Activated gamma-delta T cell treated with anti-CD3 and anti-CD28 coated beads, Interleukin-2, amount 50 U/mL, for 16 hours (primary cell): ENCODE measurements around the gene DSCAML1.
A peak's percentile ranks its signal among the peaks of the same experiment; 100 is the strongest.

Experiments used
- DNase-seq: peaks from one replicate; pipeline ENCODE4 v3.0.0-alpha.2; 2020; ENCODE audit warnings: low read depth

DSCAML1 gene

DNA sequence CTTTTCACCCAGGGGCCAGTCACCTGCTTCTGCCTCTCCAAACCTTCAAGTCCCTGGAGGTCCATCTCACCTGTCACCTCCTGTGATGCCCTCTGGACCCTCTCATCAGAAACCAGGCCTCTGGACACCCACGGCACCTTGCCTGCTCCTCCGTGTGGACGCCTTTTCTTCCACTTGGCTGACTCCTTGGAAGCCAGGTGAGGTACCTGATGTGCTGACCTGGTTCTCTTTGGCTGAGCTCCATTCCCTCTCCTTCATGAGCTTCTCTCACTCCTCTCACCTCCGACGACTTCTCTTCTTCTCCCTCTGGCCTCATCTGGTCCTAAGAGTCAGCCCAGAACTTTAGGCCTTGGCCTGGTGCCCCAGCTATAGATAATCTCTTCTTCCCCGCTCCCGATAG, 370.1 kb downstream of the DSCAML1 start:
- no peak for DNase-seq

DNA sequence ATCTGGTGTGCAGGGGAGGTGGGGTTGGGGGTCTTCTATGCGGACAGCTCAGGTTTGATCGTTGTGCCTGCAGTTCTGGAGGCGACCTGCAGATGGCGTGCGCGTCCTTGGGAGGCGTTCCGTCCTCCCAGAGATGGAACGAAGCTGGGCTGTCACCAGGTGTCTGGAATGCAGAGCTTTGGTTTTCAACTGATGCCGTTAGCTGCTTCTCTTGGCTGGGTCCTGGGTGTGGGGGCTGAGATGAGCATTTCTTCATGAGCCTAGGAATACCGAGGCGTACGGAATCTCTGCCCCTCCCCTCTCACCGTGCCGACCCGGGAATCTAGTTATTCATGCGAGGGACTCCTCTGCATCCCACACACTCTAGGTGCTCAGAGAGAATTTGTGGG, 370.7 kb downstream of the DSCAML1 start:
- peak; percentile 58 for DNase-seq

DNA sequence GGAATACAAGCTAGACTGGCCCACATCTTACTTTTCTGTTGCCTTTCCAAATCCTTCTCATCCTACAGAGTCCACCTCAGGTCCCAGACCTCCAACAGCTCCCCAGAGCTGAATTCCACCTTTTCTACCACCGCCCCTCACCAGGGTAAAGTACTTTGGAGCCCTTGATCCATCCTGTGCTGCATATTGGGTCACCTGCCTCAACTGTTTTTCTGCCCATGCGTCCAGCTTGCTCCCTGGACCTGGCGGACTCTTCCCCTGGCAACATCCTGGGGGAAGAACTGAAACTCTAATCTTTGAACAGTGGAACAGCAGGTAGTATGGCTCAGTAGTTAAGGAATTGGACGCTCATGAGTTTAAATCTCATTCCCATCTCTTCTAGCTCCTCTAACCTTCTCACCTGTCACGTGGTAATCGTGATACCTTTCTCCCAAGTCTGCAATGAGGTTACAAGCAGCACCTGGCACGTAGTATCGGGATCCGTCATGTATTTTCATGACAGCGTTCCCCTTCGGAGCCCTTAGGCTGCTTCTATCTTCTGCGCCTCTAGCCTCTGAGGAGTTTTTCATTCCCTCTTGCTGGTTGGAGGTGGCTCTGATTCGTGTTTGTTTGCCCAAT, 371.2 kb downstream of the DSCAML1 start:
- no peak for DNase-seq

GRCh38 chr11:117424781-117425180, 372.2 kb downstream of the DSCAML1 start:
- no peak for DNase-seq

DNA sequence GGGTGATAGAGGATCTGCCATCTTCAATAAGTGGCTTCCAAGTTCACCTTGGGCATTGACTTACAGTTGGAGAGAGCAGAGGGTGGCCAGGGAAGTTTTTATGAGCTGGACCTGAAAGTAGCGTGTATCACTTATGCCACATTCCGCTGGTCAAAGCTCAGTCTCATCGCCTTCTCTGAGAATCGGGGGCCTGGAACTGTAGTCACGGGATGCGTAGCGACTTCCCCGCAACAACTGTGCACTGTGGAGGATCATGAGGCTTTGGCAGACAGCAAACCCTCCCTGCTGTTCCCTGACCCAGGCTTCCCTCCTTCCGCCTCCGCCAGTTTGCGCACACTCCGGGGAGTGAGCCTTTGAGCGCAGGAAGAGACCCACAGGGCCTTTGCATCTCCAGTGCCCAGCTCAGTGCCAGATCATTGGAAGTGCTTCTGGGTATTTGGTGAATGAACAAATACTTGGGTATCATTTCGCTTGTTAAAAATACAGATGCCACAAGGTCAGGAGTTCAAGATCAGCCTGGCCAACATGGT, 373.9 kb downstream of the DSCAML1 start:
- DNase-seq, result no peak

DNA sequence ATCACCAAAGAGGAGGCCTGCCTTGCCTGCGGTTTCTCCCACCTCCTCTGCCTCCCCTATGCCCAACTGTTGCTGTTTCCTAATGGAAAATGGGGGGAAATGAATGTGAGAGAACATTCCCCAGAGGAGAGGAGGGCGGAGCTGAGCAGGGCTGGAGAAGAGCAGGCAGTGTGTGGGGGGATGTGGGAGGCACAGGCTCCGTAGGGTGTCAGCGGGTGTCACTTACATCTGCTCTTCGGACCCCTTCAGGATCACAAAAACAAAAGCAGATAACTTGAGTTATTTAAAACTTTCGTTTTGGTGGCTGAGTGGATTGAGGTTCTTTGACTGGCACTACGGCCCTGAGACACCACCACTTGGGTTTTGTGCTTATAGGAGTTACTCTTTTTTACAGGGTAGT, 375.5 kb downstream of the DSCAML1 start:
- DNase-seq, result no peak

DNA sequence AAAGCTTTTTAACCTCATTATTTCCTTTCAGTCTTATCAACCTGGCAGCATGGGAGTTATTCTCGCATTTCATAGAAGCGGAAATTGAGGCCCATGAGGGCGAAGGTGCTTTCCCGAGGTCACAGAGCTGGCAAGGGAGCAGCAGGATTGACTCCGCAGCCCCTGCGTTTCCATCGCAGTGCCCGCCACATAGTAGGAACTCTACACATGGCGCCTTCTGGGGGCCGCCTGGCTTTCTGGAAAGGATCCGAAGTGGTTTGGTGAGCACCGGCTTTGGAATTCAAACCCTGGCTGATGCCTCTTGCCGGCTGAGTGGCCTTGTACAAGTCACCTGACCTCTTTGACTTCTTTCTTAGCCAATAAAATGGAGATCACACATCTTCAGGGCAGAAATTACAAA, 376.0 kb downstream of the DSCAML1 start:
- DNase-seq, result no peak

- DNase-seq, result no peak
Measured at GRCh38 chr11:117420598-117420997, 376.4 kb downstream of the DSCAML1 start.

GRCh38 chr11:117420143-117420485, 376.9 kb downstream of the DSCAML1 start:
- no peak for DNase-seq

- no peak for DNase-seq
Measured at GRCh38 chr11:117419482-117420142, 377.4 kb downstream of the DSCAML1 start.

- no peak for DNase-seq
Measured at GRCh38 chr11:117418737-117419481, 378.1 kb downstream of the DSCAML1 start.

DNA sequence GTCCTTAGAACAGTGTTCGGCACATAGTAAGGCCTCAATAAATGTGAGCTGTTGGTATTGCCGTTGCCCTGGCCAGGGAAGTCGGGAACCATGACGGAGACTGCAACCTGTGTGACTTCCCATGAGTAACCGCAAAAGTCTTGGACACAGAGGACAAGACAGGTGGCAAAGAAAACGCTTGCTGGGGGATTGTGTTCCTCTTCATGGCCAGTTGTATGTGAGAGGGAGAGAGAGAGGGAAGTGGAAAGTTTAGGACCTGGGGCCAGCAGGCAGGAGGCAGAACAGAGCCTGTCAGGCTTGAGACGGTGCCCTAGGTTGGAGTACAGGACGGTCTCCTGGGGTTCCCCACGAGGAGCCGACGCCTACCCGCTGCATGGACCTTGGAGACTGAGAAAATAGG, 379.2 kb downstream of the DSCAML1 start:
- no peak for DNase-seq

- DNase-seq, result no peak
Measured at GRCh38 chr11:117417342-117417741, 379.7 kb downstream of the DSCAML1 start.

GRCh38 chr11:117415358-117415896, 381.6 kb downstream of the DSCAML1 start:
- no peak for DNase-seq

- no peak for DNase-seq
Measured at GRCh38 chr11:117414724-117415123, 382.3 kb downstream of the DSCAML1 start.

DNA sequence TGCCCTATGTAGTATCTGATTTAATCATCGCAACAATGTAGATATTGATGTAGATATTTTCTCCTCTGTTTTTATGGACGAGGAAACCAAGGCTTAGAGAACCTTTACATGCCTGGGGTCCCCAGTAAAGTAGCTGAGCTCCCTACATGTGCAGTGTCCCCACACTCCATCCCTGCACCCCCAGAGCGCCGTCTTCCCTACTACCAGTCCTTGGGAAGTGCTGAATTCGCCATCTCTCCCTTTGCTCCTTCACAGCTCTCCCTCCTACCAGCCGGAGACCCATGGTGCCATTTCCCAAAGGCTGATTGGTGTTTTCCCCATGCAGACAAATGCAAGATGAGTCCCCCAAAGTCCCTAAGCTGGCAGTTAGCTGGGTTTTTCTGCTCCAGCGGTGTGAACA, 383.4 kb downstream of the DSCAML1 start:
- no peak for DNase-seq

- no peak for DNase-seq
Measured at GRCh38 chr11:117412653-117413275, 384.3 kb downstream of the DSCAML1 start.

GRCh38 chr11:117412176-117412575, 384.8 kb downstream of the DSCAML1 start:
- DNase-seq, result no peak

DNA sequence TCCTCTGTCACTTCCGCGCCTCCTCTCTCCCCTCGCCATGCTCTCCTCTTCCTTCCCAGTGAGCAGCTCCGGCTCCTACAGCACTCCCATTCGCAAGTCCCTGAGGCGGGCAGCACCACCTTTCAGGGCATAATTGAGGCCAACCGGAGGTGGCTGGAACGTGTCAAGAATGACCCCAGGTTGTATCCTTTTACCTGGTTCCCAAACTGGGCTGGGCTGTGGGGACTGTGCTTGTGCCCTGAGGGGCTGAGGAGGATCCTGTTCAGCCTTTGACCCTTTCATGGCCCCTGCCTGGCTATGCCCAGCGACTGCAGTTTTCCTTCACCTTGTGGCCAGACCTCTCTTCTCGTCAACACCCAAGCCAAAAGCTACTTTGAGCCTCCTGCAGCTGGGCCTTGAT, 385.3 kb downstream of the DSCAML1 start:
- DNase-seq, result no peak

DNA sequence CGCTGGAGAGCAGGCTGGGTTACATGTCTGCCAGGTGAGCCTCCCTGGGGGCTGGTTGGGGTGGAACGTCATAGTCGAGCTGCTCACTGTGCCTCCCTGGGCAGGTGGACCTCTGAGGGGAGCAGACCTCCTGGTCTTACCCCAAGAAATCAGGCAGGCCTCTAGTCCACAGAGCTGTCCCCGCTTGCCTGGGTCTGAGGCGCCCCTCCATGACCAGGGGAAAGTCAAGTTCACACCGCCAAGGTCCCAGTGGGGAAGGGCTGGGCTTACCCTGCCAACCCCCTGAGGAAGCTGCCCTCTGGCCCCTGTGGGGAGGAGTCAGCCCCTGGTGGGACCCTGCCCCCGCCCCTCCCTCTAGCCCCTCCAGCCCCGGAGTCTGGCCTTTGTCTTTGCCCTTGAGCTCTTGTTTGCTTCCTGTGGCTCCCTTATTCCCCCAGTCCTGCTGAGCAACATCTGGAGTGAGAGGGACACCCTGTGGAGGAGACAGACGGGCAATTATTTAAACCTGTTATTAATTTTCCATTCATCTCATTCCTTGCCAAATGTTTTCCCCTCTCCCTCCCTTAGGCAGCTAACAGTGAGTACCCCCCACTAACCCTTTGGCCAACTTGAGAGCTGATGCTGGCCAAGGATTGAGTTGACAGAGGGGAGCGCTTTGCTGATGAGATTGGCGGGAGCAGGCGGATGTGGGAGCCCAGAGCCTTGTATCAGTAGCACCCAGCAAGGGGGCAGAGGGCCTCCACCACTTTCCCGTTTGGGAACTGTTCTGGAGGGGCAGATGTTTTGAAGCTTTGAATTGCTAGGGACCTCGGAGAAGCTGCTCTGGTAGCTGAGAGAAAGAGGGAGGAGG, 385.9 kb downstream of the DSCAML1 start:
- DNase-seq, result no peak

- no peak for DNase-seq
Measured at GRCh38 chr11:117410238-117410637, 386.8 kb downstream of the DSCAML1 start.

DNA sequence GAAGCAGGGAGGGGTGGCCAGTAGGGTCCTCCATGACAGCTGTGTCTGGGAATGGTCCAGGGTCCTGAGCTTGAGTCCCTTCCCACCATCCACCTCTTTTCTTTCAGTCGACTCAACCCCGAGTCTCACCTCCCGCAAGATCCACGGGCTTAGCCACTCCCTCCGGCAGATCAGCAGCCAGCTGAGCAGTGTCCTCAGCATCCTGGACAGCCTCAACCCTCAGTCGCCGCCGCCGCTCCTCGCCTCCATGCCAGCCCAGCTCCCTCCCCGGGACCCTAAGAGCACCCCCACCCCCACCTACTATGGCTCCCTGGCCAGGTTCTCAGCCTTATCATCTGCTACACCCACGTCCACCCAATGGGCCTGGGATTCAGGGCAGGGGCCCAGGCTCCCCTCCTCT, 387.5 kb downstream of the DSCAML1 start:
- DNase-seq, result no peak
